Transverse colon (tissue), 4 donors: ENCODE measurements around the gene CD52. TPM values are rescaled to one million over a fixed set of nuclear protein-coding genes. Genes with fewer than 3 reads are reported as not detected.

Experiments
- DNase-seq: peaks from one replicate; pipeline ENCODE4 v3.0.0-alpha.2; 2019
- H3K27ac ChIP-seq, 4 donors: fragments of 200-600 bp; sonication (generic); 2 replicates each; pipeline ENCODE4 v1.5.1; 2016 to 2018; ENCODE audit warnings: inconsistent platforms in 4 of 4
- H3K27me3 ChIP-seq: fragments of 200-600 bp; sonication (generic); 2 replicates; pipeline ENCODE4 v1.5.1; 2017; ENCODE audit warnings: inconsistent platforms
- H3K36me3 ChIP-seq, 4 donors: fragments of 200-600 bp; sonication (generic); 2 replicates each; pipeline ENCODE4 v1.5.1; 2017 to 2019; ENCODE audit warnings: inconsistent platforms in 4 of 4
- H3K4me1 ChIP-seq, 4 donors: fragments of 200-600 bp; sonication (generic); 2 replicates each; pipeline ENCODE4 v1.5.1; 2017 to 2020; ENCODE audit warnings: inconsistent platforms in 4 of 4
- H3K4me3 ChIP-seq, 4 donors: fragments of 200-600 bp; sonication (generic); 1 replicate in 1 of 4; 2 replicates in 3 of 4; pipeline versions ENCODE4 v1.5.1 to v1.6.1; 2017 to 2019; ENCODE audit warnings: inconsistent platforms in 4 of 4
- H3K9me3 ChIP-seq, 2 donors: fragments of 200-600 bp; sonication (generic); 2 replicates each; pipeline ENCODE4 v1.5.1; 2017 to 2019; ENCODE audit warnings: inconsistent platforms in 2 of 2
- CTCF ChIP-seq, 5 experiments: fragments of 200-600 bp in 3 of 5; fragments of 450-650 bp in 2 of 5; sonication (generic) in 3 of 5; IDR thresholded peaks; 1 replicate in 2 of 5; 2 replicates in 3 of 5; pipeline ENCODE4 v1.5.1; 2016 to 2017; ENCODE audit warnings: antibody characterized with exemption in 5 of 5, inconsistent platforms in 3 of 5, mild to moderate bottlenecking in 2 of 5, moderate library complexity in 1 of 5
- EP300 ChIP-seq: sonication (generic); formaldehyde crosslinking; IDR thresholded peaks from one replicate; pipeline ENCODE4 v1.6.1; 2017; ENCODE audit warnings: antibody characterized with exemption, low read depth
- POLR2A ChIP-seq: fragments of 450-650 bp; IDR thresholded peaks from one replicate; pipeline ENCODE4 v1.6.1; 2016; ENCODE audit warnings: antibody characterized with exemption, mild to moderate bottlenecking, moderate library complexity
- POLR2AphosphoS5 ChIP-seq, 3 donors: sonication (generic); formaldehyde crosslinking; IDR thresholded peaks; one replicate each; pipeline ENCODE4 v1.6.1; 2016; ENCODE audit warnings: antibody characterized with exemption in 3 of 3
- WGBS, 2 donors: methylation state at CpG; one replicate each; pipeline ENCODE4 v1.1.5; 2018; ENCODE audit warnings: low coverage in 1 of 2; 5-methylcytosine and 5-hydroxymethylcytosine counted together
- in situ Hi-C, 4 donors: fragments of 200-750 bp; cut with MboI; loops; one replicate each; pipeline versions ENCODE4 v1.15.0 to v1.15.1; 2017; ENCODE audit warnings: low sequenced_read_pairs in 3 of 4, low pct_ligation_motif_present in 1 of 4, low pct_unique_long_range_greater_than_20kb in 1 of 4
- intact Hi-C: fragments of 100-400 bp; cut with DNase I; formaldehyde crosslinking; loops from one replicate; pipeline ENCODE4 v1.15.1; 2023; ENCODE audit warnings: low total_unique reads
- total RNA-seq, 4 donors: library from RNA; depleted of rRNA; stranded (reverse); fragments of >200 nt; gene quantifications; one replicate each; pipeline ENCODE4 v1.1.0, GENCODE V29; 2016

The CD52 gene
- total RNA-seq, 4 donors from 2014 or later, result 5.3 to 56.1 (median 21.1) TPM; not detected in 1

GRCh38 chr1:26321315-26322041 is 3.7 kb downstream of the CD52 start:
- in situ Hi-C loops, result loop anchor here in 3 of 4 donors (5.0 to 10.0 kb wide), 2 partner anchors 44 to 47 kb away; no protein-coding TSS in a partner anchor
- no peaks in the 10 kb centered on the region for H3K27me3 ChIP-seq
- H3K27ac ChIP-seq, result peak overlapping the region in 2 of 4 donors; percentile 5 to 13
- H3K4me1 ChIP-seq, result peaks cover 4 to 11% (median 6%) of the 10 kb centered on the region in 4 donors
- WGBS, 2 donors, result 14 to 50% methylated on average over 2 to 16 of the region's 16 CpGs
- DNase-seq, result peak; percentile 96
- no peaks in the 10 kb centered on the region for H3K36me3 ChIP-seq
- intact Hi-C loops, result loop anchor here (2.0 kb wide), 1 partner anchor 43 kb away; no protein-coding TSS in a partner anchor
- TF ChIP-seq POLR2AphosphoS5 (IDR thresholded peaks at IDR 0.05), result no peak
- TF ChIP-seq CTCF (IDR thresholded peaks at IDR 0.05), result peak; percentile 84 to 96 (median 91)
- H3K4me3 ChIP-seq, result no peak overlapping the region
- no peaks in the 10 kb centered on the region for H3K9me3 ChIP-seq

DNA sequence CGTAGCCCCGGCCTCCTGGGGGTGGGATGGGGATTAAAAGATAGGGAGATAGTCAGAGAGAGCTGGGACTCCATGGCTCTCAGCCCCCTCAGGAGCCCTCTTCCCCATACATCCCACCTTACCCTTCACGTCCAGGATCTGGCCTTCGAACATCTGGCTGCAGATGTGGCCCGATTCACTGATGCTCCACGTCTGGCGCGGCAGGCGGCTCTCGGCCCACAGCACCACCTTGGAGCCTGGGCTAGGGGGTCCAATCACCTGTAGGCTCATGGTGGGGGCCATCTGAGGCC is 4.2 kb downstream of the CD52 start:
- Histone ChIP-seq H3K4me1 (peaks cover 4 to 11% (median 6%) of the 10 kb centered on the region in 4 donors), H3K36me3 (no peaks in the 10 kb centered on the region), H3K4me3 (no peak overlapping the region), H3K27ac (no peak overlapping the region), H3K9me3 (no peaks in the 10 kb centered on the region), H3K27me3 (no peaks in the 10 kb centered on the region)
- intact Hi-C loops, result no loop called here
- in situ Hi-C loops, result loop anchor here in 3 of 4 donors (5.0 to 10.0 kb wide), 2 partner anchors 45 to 47 kb away; no protein-coding TSS in a partner anchor
- TF ChIP-seq CTCF (IDR thresholded peaks at IDR 0.05) (no peak), EP300 (no peak), POLR2AphosphoS5 (IDR thresholded peaks at IDR 0.05) (no peak), POLR2A (no peak)
- DNase-seq, result no peak
- 69% methylated on average over 10 of the region's 10 CpGs; no CpG with 5 or more reads in 1 of the 2 donors for WGBS, 2 donors

GRCh38 chr1:26323382-26323781 is 5.6 kb downstream of the CD52 start:
- in situ Hi-C loops (loop anchor here in 3 of 4 donors (5.0 to 10.0 kb wide), 2 partner anchors 46 to 49 kb away; no protein-coding TSS in a partner anchor), intact Hi-C loops (no loop called here)
- Histone ChIP-seq H3K36me3 (no peaks in the 10 kb centered on the region), H3K27ac (no peak overlapping the region), H3K9me3 (no peaks in the 10 kb centered on the region), H3K27me3 (no peaks in the 10 kb centered on the region), H3K4me3 (no peak overlapping the region), H3K4me1 (peaks cover 4 to 11% (median 6%) of the 10 kb centered on the region in 4 donors)
- no peak for TF ChIP-seq POLR2AphosphoS5 (IDR thresholded peaks at IDR 0.05)
- TF ChIP-seq POLR2A, result no peak
- TF ChIP-seq CTCF (IDR thresholded peaks at IDR 0.05), result no peak
- no peak for TF ChIP-seq EP300
- DNase-seq, result no peak
- WGBS, 2 donors, result 89 to 97% methylated on average over 2 of the region's 2 CpGs

DNA sequence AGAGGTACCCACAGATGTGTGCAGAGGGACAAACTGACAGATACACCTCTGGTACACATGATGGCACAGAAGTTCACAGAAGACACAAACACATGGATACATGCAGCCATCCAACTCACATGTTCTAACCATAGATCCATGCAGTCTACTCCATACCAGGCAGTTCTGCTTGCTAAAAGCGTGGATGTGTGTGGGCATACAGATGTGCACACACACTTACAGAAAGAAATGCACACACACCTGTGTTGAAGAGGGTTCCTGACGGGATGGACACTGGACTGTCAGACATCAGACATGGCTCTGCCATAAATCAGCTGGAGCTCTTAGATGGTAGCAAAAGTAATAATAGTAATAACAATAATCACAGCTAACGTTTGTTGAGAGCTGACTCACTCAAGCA is 6.8 kb downstream of the CD52 start:
- TF ChIP-seq EP300 (no peak), POLR2AphosphoS5 (IDR thresholded peaks at IDR 0.05) (no peak), CTCF (IDR thresholded peaks at IDR 0.05) (no peak), POLR2A (no peak)
- intact Hi-C loops, result no loop called here
- Histone ChIP-seq H3K9me3 (no peaks in the 10 kb centered on the region), H3K27ac (no peak overlapping the region), H3K4me1 (peaks cover 4 to 11% (median 6%) of the 10 kb centered on the region in 4 donors), H3K36me3 (no peaks in the 10 kb centered on the region), H3K4me3 (no peak overlapping the region), H3K27me3 (no peaks in the 10 kb centered on the region)
- 74 to 80% methylated on average over 2 to 3 of the region's 3 CpGs for WGBS, 2 donors
- in situ Hi-C loops, result loop anchor here in 3 of 4 donors (5.0 to 10.0 kb wide), 2 partner anchors 47 to 50 kb away; no protein-coding TSS in a partner anchor
- DNase-seq, result no peak
